ENCODE results near the gene REXO4. TPM values are rescaled to one million over a fixed set of nuclear protein-coding genes. Genes with fewer than 3 reads are reported as not detected.

The REXO4 gene
- total and polyA plus RNA-seq, 2 experiments from 2014 or later, result 17.2 to 19.4 TPM

DNA sequence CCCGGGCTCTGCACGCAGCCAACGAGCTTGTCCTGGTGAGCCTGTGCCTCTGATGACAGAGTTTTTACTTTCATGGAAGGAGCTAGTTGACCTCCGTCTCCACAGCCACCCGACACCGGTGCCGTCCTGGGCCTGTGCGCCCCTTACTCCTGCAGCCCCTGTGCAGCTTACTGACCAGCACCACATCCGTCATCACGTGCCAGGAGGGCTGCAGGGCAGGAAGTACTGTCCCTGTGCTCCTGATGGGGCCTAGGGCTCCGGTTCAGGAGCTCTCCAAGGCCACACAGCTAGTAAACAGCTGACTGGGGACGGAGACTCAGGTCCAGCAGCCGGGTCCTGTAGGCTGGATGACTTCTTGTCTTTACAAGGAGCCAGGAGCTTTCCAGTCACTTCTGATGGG is 31.5 kb downstream of the REXO4 start:
- 82% methylated on average over 13 of the region's 13 CpGs for WGBS (ENCODE audit: low lambda C conversion rate, missing lambda C conversion rate)
- no peaks in the 10 kb centered on the region for H3K9me3 ChIP-seq (ENCODE audit: low read depth)
- H3K27me3 ChIP-seq, result no peaks in the 10 kb centered on the region
- H2AFZ ChIP-seq, result no peak overlapping the region
- H3K4me2 ChIP-seq, result no peak overlapping the region
- no peak overlapping the region for H3K27ac ChIP-seq
- no peaks in the 10 kb centered on the region for H3K4me1 ChIP-seq (ENCODE audit: insufficient read depth)
- H3K4me3 ChIP-seq, result no peak overlapping the region
- no peaks in the 10 kb centered on the region for H4K20me1 ChIP-seq (ENCODE audit: insufficient read depth, poor library complexity, severe bottlenecking)
- no peaks in the 10 kb centered on the region for H3K9me2 ChIP-seq (replicated peaks; ENCODE audit: insufficient read depth)
- no peaks in the 10 kb centered on the region for H3K79me2 ChIP-seq
- TF ChIP-seq EZH2phosphoT487 (IDR thresholded peaks at IDR 0.05; ENCODE audit: low read depth, severe bottlenecking, unreplicated experiment) (no peak), EZH2 (IDR thresholded peaks at IDR 0.05; ENCODE audit: borderline replicate concordance) (no peak)
- TF ChIP-seq, protein P1, sequence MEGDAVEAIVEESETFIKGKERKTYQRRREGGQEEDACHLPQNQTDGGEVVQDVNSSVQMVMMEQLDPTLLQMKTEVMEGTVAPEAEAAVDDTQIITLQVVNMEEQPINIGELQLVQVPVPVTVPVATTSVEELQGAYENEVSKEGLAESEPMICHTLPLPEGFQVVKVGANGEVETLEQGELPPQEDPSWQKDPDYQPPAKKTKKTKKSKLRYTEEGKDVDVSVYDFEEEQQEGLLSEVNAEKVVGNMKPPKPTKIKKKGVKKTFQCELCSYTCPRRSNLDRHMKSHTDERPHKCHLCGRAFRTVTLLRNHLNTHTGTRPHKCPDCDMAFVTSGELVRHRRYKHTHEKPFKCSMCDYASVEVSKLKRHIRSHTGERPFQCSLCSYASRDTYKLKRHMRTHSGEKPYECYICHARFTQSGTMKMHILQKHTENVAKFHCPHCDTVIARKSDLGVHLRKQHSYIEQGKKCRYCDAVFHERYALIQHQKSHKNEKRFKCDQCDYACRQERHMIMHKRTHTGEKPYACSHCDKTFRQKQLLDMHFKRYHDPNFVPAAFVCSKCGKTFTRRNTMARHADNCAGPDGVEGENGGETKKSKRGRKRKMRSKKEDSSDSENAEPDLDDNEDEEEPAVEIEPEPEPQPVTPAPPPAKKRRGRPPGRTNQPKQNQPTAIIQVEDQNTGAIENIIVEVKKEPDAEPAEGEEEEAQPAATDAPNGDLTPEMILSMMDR (IDR thresholded peaks at IDR 0.05; ENCODE audit: poor library complexity), result no peak
- no peaks in the 10 kb centered on the region for H3K36me3 ChIP-seq (replicated peaks; ENCODE audit: insufficient read depth, low read depth)
- DNase-seq (ENCODE audit: low spot score), result no peak

DNA sequence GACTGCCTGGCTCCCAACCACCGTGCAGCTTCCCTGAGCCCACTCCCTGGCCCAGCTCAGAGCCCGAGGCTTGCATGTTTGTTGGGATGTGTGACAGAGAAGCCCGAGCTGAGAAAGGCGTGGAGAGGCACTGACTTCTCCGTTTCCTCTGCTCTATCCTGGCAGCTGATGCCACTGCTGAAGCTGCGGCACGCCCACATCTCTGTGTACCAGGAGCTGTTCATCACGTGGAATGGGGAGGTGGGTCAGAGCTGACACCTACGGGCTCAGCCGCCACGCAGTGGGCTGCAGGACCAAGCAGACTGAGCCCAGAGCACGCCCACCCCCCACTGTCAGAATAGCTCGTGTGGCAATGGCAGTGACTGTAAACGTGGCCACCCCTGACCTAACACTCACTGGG is 32.4 kb downstream of the REXO4 start:
- no peaks in the 10 kb centered on the region for H3K9me3 ChIP-seq (ENCODE audit: low read depth)
- H2AFZ ChIP-seq, result no peak overlapping the region
- H3K9me2 ChIP-seq (replicated peaks; ENCODE audit: insufficient read depth), result no peaks in the 10 kb centered on the region
- WGBS (ENCODE audit: low lambda C conversion rate, missing lambda C conversion rate), result 90% methylated on average over 14 of the region's 14 CpGs
- H3K27ac ChIP-seq, result no peak overlapping the region
- no peaks in the 10 kb centered on the region for H3K79me2 ChIP-seq
- no peaks in the 10 kb centered on the region for H3K36me3 ChIP-seq (replicated peaks; ENCODE audit: insufficient read depth, low read depth)
- DNase-seq (ENCODE audit: low spot score), result no peak
- H3K4me3 ChIP-seq, result no peak overlapping the region
- H3K27me3 ChIP-seq, result no peaks in the 10 kb centered on the region
- TF ChIP-seq EZH2phosphoT487 (IDR thresholded peaks at IDR 0.05; ENCODE audit: low read depth, severe bottlenecking, unreplicated experiment), result no peak
- no peak for TF ChIP-seq EZH2 (IDR thresholded peaks at IDR 0.05; ENCODE audit: borderline replicate concordance)
- TF ChIP-seq, protein P1 (IDR thresholded peaks at IDR 0.05; ENCODE audit: poor library complexity), result no peak
- no peak overlapping the region for H3K4me2 ChIP-seq
- no peaks in the 10 kb centered on the region for H3K4me1 ChIP-seq (ENCODE audit: insufficient read depth)
- no peaks in the 10 kb centered on the region for H4K20me1 ChIP-seq (ENCODE audit: insufficient read depth, poor library complexity, severe bottlenecking)

DNA sequence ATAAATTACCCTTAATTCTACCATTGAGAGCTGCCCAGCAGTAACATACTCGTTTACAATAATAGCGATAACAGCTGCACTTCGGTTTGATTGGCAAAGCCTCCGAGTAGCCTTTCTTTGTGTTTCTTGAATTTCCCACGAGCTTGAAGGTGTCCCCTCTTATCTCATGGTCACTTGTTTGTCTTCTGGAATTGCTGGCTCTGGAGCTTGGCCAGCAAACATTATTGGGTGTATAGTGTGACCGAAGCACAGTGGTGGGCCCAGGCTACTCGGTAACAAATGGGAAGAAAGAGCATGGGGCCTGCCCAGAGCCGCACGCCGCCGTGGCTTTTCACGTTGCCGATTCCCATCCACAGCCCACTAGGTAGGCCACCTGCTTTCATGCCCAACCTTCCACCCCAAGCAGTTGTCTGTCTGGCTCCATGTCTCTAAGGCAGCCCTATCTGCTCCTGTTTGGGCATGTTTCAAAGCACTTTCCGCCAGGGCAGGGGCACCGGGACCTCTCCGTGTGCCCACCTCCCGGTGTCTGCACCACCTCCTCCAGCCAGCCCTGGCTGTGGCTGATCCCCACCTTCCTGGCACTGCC is 33.0 kb downstream of the REXO4 start:
- DNase-seq (ENCODE audit: low spot score), result no peak
- TF ChIP-seq EZH2 (IDR thresholded peaks at IDR 0.05; ENCODE audit: borderline replicate concordance) (no peak), EZH2phosphoT487 (IDR thresholded peaks at IDR 0.05; ENCODE audit: low read depth, severe bottlenecking, unreplicated experiment) (no peak)
- TF ChIP-seq, protein P1 (IDR thresholded peaks at IDR 0.05; ENCODE audit: poor library complexity), result no peak
- H3K4me1 ChIP-seq (ENCODE audit: insufficient read depth), result no peaks in the 10 kb centered on the region
- no peaks in the 10 kb centered on the region for H3K79me2 ChIP-seq
- no peak overlapping the region for H3K4me3 ChIP-seq
- no peaks in the 10 kb centered on the region for H3K36me3 ChIP-seq (replicated peaks; ENCODE audit: insufficient read depth, low read depth)
- no peak overlapping the region for H2AFZ ChIP-seq
- no peak overlapping the region for H3K27ac ChIP-seq
- 79% methylated on average over 17 of the region's 17 CpGs for WGBS (ENCODE audit: low lambda C conversion rate, missing lambda C conversion rate)
- H3K4me2 ChIP-seq, result no peak overlapping the region
- H3K9me3 ChIP-seq (ENCODE audit: low read depth), result no peaks in the 10 kb centered on the region
- no peaks in the 10 kb centered on the region for H3K9me2 ChIP-seq (replicated peaks; ENCODE audit: insufficient read depth)
- no peaks in the 10 kb centered on the region for H3K27me3 ChIP-seq
- no peaks in the 10 kb centered on the region for H4K20me1 ChIP-seq (ENCODE audit: insufficient read depth, poor library complexity, severe bottlenecking)
